Urinary bladder (tissue), 4 donors: Measurements from ENCODE around the gene ALX4. TPM values are rescaled to one million over a fixed set of nuclear protein-coding genes. Genes with fewer than 3 reads are reported as not detected.

Source experiments
- DNase-seq: peaks from one replicate; pipeline ENCODE4 v3.0.0-alpha.2; 2015; ENCODE audit errors: extremely low spot score
- H3K27ac ChIP-seq: one replicate; pipeline ENCODE4 v1.5.1; 2013; ENCODE audit warnings: low read depth, mild to moderate bottlenecking, moderate library complexity
- H3K36me3 ChIP-seq: one replicate; pipeline ENCODE4 v1.6.1; 2013; ENCODE audit warnings: mild to moderate bottlenecking, moderate library complexity; ENCODE audit not compliant: insufficient read depth
- H3K4me1 ChIP-seq: one replicate; pipeline ENCODE4 v1.6.1; 2013; ENCODE audit warnings: mild to moderate bottlenecking, moderate library complexity; ENCODE audit not compliant: insufficient read depth
- H3K4me3 ChIP-seq: one replicate; pipeline ENCODE4 v1.5.1; 2013; ENCODE audit warnings: low read depth, low read length
- WGBS: extraction: QIAGEN DNeasy Blood & Tissue Kit; methylation state at CpG from one replicate; pipeline ENCODE4 v1.1.7; 2013; 5-methylcytosine and 5-hydroxymethylcytosine counted together
- polyA plus RNA-seq: library from polyadenylated mRNA; stranded (reverse); fragments of 200-250 nt; gene quantifications from one replicate; pipeline ENCODE4 v1.2.3, GENCODE V29; 2013
- total RNA-seq: library from RNA; depleted of rRNA; stranded (reverse); fragments of >200 nt; gene quantifications from one replicate; pipeline ENCODE4 v1.2.3, GENCODE V29; 2014
- donor health status: healthy with polysubstance abuse.
- donor health status: healthy.

ALX4 gene
- total and polyA plus RNA-seq, 2 donors = 0.08 to 1.5 TPM

DNA sequence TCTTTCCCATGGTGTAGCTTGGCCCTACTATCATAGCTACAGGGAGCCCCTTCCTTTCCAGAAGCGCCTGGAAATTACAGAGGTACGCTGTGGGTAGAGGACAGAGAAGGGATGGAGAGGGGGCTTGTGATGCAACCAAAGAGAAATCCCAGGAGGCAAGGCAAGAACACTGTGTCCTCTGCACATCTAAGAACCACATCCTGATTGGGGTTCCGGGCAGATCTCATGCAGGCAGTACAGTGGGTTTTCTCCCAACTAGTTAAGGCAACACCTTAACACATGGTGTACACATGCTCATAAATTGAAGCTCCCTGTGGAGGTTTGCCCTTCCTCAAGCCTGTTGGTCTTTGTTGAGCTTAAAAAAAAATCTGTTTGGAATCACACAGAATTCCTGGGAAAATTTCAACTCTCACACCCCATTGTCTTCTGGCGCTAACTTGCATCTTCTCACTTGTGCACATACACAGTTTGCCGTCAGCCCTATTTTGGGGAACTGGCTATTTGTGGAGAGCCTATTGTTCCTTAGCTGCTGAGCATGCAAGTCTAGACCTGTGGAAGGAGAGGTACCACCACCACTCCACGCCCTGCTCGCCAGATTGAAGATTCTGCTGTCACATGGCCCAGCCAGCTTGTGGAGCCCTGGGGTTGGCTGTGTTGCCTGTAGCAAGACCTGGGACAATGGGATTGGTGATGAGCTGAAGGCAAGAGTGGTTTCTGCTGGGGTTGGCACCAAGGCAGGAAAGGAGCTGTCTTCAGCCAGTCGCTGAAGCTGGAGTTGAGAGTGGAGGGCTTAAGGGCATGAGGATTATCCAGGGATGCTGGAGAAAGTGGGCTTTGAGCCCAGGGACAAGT is 52.4 kb downstream of the ALX4 start:
- Histone ChIP-seq H3K4me1 (no peaks in the 10 kb centered on the region), H3K36me3 (no peaks in the 10 kb centered on the region), H3K27ac (no peak overlapping the region), H3K4me3 (no peak overlapping the region)
- no peak for DNase-seq
- WGBS = 93% methylated on average over 8 of the region's 8 CpGs

DNA sequence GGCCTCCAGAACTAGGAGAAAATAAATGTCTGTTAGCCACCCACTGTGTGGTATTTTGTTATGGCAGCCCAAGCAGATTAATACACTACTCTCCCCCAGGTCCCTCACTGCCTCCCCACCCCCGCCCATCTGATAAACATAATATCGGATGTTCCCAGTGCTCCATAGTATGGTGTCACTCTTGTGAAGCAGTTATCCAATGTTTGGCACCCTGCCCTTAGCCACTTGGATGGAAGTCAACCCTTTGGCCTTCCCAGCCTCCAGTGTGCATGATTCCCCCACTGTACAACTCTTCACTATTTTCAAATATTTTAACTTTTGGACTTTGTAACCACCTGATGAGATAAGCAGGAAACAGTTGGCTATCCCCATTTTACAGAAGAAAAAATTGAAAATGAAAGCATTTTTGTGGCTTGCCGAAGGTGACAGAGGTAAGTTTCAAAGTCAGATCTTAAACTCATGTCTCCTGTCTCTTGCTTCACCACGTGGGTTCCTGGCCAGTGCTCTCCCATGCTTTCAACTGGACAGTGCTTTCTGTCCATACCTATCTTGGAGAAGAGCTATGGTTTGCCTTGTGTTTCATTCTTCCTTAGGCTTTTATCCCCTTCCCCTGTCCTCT is 53.2 kb downstream of the ALX4 start:
- H3K4me3 ChIP-seq = no peak overlapping the region
- DNase-seq = no peak
- H3K36me3 ChIP-seq = no peaks in the 10 kb centered on the region
- H3K4me1 ChIP-seq = no peaks in the 10 kb centered on the region
- no peak overlapping the region for H3K27ac ChIP-seq
- WGBS = 70% methylated on average over 4 of the region's 4 CpGs

DNA sequence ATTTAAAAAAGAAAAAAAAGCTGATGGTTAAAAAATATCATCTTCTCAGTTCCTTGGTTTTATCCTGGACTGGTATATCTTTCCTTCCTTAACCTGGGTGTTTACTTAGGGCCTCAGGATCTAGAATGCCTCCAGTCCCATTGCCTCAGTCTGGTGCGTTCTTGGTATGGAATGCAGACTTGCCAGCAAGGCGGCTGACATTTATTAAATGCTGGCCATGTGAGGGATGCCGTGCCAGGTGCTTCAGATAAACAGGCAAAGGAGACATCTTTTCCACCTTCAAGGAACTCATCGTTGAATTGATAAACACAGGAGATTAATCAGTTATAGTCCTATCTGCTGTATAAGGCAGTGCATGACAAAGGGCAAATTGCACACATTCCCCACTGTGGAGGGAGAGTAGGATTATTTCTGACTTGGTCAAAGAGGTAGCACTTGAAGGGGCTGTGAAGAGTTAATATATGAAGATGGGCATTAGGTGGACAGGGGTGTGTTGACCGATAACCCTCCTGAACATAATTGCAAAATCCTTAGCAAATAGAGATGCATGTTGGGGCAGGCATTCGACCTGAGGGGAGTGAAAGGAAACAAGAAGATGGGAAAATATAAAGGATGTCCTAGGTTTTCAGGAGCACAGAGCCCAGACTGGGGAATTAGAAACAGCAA is 54.4 kb downstream of the ALX4 start:
- Histone ChIP-seq H3K36me3 (no peaks in the 10 kb centered on the region), H3K4me1 (no peaks in the 10 kb centered on the region), H3K27ac (no peak overlapping the region), H3K4me3 (no peak overlapping the region)
- WGBS = 61% methylated on average over 6 of the region's 6 CpGs
- DNase-seq = no peak

DNA sequence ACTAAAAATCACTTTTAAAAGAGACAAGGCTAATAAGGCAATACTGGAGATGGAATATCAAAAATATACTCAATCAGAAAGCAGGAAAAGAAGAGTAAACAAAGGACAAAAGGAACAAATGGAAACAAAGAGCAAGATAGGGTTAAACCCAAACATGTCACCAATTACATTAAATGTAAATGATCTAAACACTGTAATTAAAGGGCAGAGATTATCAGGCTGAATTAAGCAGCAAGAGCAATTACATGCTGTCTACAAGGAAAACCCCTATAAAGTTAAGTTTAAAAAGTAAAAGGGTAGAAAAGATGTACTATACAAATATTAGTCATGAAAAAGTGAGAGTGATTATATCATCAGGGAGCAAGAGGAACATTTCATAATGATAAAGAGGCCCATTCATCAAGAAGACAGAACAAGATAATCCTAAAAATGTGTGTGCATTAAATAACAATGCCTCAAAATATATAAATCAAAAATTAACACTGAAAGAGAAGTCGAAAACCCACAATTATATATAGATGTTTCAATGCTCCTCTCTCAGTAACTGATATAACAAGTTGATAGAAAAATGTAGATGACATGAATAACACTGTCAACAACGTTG is 56.8 kb downstream of the ALX4 start:
- DNase-seq = no peak
- 94% methylated on average over 2 of the region's 2 CpGs for WGBS
- no peak overlapping the region for H3K4me3 ChIP-seq
- no peaks in the 10 kb centered on the region for H3K36me3 ChIP-seq
- H3K27ac ChIP-seq = no peak overlapping the region
- no peaks in the 10 kb centered on the region for H3K4me1 ChIP-seq

DNA sequence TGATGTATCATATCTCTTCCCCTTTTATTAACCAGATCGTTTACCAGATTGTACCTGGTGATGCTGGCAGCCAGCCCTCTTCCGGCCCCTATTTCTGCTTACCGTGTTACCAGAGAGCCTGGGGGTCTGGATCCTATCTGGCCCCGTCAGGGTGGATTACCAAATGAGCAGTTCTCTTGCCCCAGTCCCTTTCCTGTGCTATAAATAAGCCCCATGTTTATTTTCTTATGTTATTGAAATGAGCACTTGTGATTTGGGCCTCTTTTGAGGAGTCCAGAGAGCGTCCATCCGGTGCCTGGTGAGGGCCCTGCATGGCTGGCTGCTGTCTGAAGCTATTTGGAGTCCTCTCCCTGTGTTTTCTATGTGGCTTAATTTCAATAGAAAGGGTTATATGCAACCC is 59.5 kb downstream of the ALX4 start:
- Histone ChIP-seq H3K4me3 (no peak overlapping the region), H3K27ac (no peak overlapping the region), H3K4me1 (no peaks in the 10 kb centered on the region), H3K36me3 (no peaks in the 10 kb centered on the region)
- no peak for DNase-seq
- 80% methylated on average over 6 of the region's 6 CpGs for WGBS

DNA sequence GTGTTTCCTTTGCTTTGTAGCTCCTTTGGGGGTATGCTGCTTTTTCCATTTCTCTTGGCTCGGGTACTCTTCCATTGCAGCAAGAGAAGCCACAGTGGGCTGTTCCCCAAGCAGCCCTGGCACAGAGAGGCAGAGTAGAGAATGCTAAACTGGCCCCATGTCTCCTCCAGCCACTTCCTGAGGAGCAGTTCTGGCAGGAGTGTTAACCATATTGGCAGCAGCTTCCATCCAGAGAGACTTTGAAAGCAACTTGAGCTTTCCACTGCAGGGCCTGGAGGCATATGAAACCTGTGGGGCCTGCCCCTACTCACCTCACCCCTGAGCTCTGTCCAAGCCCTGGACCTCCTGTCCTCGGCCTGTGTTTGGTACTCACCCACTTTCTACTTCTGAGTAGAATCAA is 61.8 kb downstream of the ALX4 start:
- Histone ChIP-seq H3K36me3 (no peaks in the 10 kb centered on the region), H3K4me3 (no peak overlapping the region), H3K27ac (no peak overlapping the region), H3K4me1 (no peaks in the 10 kb centered on the region)
- 94% methylated on average over 2 of the region's 2 CpGs for WGBS
- no peak for DNase-seq

DNA sequence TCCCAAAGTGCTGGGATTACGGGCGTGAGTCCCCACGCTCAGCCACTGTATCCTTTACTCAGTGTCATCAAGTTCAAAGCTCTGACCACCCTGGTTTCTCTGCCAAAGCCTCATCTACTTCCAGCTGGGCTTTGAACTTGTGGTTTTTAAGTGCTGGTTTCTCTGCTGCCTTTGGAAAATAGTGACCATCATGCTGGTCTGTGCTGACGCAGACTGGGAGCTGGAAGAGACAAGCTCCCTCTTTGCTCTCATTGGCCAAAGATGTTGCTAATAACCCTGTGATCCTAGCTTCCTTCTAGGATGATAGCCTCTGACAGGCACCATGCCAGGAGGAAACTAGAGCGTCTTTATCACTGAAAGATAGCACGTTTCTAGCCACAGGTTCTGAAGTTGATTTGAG is 62.4 kb downstream of the ALX4 start:
- no peak overlapping the region for H3K4me3 ChIP-seq
- DNase-seq = no peak
- no peak overlapping the region for H3K27ac ChIP-seq
- 76% methylated on average over 6 of the region's 6 CpGs for WGBS
- no peaks in the 10 kb centered on the region for H3K4me1 ChIP-seq
- H3K36me3 ChIP-seq = no peaks in the 10 kb centered on the region

DNA sequence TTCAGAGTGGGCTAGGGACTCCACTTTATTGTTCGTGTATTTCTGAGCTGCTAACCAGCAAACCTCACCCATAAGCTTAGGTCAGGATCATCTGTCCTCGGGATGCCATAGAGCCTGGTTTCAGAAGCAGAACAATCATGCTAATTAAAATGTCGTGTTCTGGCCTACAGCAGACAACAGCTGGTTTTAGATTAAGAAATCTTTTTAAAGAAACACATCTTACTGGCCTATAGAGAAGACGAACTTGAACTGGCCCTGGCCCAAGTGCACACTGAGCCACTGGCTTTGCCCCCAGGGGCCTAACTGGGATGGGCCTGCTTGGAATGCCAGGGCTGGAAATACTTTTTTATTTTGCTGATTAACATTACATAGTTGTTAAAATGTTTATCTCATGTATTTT is 63.2 kb downstream of the ALX4 start:
- Histone ChIP-seq H3K27ac (no peak overlapping the region), H3K4me1 (no peaks in the 10 kb centered on the region), H3K36me3 (no peaks in the 10 kb centered on the region), H3K4me3 (no peak overlapping the region)
- WGBS = 47% methylated on average over 4 of the region's 4 CpGs
- no peak for DNase-seq

DNA sequence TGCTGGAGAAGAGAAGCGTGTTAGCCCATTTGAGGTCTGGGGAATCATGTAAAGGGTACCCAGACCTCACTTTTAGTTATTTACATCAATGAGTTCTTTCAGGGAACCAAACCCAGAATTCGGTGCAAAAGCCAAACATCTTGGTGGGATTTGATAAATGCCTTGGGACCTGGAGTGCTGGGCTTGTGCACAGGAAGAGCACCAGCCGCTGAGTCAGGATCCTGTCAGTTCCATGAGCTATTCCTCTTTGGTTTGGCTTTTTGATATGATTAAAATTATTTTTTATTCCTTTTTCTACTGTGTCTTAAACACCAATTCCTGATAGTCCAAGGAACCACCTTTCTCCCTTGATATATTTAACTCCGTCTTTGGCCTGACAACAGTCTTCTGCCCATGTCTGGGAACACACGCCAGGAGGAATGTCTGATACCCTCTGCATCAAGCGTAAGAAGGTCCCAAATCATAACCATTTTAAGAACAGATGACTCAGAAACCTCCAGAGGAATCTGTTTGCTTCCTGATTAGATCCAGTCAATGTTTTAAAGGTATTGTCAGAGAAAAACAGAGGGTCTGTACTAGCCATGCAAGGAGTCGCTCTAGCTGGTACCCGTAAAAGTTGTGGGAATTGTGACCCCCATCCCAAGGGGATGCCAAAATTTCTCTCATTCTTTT is 65.2 kb downstream of the ALX4 start:
- H3K4me3 ChIP-seq = no peak overlapping the region
- WGBS = 89% methylated on average over 8 of the region's 8 CpGs
- DNase-seq = no peak
- no peak overlapping the region for H3K27ac ChIP-seq
- no peaks in the 10 kb centered on the region for H3K4me1 ChIP-seq
- no peaks in the 10 kb centered on the region for H3K36me3 ChIP-seq

DNA sequence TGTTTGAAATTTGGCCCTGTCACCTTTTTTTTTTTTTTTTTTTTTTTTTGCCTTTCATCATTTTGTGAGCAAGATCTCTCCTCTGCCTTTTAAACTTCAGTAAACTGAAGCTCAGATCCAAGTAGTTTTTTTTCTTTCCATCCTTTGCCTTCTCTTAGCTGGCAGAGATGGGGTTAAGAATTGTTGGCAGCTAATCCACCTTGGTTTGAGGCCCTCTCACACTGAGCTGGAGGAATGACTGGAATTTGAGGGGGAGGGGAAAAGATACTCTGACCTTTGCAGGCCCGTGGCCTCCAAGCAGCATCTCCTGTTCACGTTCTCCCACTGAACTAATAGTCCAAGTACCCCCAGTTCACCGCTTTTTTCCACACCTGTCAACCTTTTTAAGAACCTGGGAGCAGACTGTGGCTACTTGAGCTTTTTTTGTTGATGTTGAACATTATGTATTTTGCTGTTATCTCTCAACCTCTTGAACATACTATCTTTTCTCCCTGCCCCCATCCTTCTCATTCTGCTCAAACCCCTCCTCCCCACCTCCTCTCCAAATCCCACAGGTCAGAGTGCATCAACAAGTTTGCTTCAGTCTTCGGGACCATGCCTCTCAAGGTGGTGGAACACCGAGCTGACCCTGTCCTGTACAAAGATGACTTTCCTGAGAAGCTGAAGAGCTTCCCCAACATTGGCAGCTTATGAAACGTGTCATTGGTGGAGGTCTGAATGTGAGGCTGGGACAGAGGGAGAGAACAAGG is 66.2 kb downstream of the ALX4 start:
- WGBS = 76% methylated on average over 6 of the region's 6 CpGs
- Histone ChIP-seq H3K27ac (no peak overlapping the region), H3K4me1 (no peaks in the 10 kb centered on the region), H3K4me3 (no peak overlapping the region), H3K36me3 (no peaks in the 10 kb centered on the region)
- DNase-seq = no peak

DNA sequence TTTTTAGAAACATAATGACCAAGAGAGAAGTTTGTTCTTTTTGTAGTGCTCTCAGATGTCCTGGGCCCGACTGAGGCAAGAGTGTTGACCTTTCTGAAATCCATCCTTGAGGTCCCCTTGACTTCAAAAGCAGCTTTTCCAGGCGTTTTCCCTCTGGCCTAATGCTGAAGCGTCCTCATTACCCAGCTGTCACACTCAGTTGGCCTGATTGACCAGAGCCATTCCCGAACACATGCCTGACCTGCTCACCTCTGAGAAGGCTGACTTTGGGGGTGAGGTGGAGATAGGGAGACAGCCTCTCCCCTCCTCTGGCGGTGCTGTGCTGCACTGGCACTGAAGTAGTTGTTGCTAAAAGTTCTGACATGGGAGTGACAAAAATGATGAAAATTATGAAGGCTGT is 66.9 kb downstream of the ALX4 start:
- H3K4me3 ChIP-seq = no peak overlapping the region
- no peak for DNase-seq
- no peaks in the 10 kb centered on the region for H3K36me3 ChIP-seq
- 84% methylated on average over 5 of the region's 5 CpGs for WGBS
- H3K4me1 ChIP-seq = no peaks in the 10 kb centered on the region
- H3K27ac ChIP-seq = no peak overlapping the region

DNA sequence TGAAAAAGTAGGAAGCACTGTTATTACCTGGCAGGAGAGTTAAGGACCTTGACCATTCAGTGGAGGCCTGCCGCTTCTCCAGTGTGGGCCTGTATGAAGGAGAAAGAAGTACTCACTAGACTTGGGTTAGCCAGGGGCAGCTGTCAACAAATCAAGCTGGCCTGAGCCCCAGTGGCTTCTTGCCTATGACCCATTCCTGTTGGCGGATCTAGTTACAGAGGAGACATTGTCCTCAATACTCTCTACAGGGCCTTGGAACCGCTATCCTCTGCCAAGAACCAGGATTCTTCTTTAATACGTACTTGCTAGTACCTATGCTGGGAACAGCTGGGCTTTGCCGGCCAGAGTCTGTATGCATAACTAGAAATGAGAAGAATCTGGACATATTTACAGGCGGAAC is 68.1 kb downstream of the ALX4 start:
- no peak overlapping the region for H3K4me3 ChIP-seq
- no peaks in the 10 kb centered on the region for H3K36me3 ChIP-seq
- no peak for DNase-seq
- H3K27ac ChIP-seq = no peak overlapping the region
- WGBS = 94% methylated on average over 6 of the region's 6 CpGs
- H3K4me1 ChIP-seq = no peaks in the 10 kb centered on the region

DNA sequence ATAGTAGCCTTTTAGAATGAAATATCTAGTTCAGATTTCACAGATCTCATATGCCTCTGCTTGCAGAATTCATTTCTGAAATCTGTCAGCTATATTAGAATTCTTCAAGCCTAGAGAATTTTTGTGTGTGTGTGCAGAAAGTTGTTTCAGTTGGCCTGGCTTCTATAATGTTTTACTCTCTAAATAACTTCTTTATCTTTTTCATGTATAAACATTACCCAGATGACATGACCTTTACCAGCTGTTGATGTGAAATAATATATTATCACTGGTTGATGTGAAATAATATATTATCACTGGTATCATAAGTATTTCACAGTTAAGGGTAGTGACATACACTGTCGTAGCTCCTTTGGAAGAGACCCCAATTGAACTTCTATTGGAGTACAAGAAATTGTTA is 72.8 kb downstream of the ALX4 start:
- WGBS = 90% methylated on average over 1 of the region's 1 CpG
- no peaks in the 10 kb centered on the region for H3K4me1 ChIP-seq
- no peak overlapping the region for H3K27ac ChIP-seq
- no peaks in the 10 kb centered on the region for H3K36me3 ChIP-seq
- no peak overlapping the region for H3K4me3 ChIP-seq
- no peak for DNase-seq
